Activated naive CD4-positive, alpha-beta T cell treated with anti-CD3 and anti-CD28 coated beads, Interleukin-2, amount 10 ng/mL, durations not matched to agents 7 days and 5 days (primary cell): ENCODE results near the gene SUSD1.

ENCODE experiments used
- CTCF ChIA-PET: fragments of 350-600 bp; sonication (Branson Sonifier 250); formaldehyde crosslinking; loops from one replicate; lab custom pipeline; 2021; ENCODE audit warnings: antibody characterized with exemption; lab: Charles Lee
- DNase-seq: peaks from one replicate; pipeline ENCODE4 v3.0.0-alpha.2; 2020
- H3K27ac Mint-ChIP-seq: one replicate; pipeline ENCODE4 v1.8.0; 2021; ENCODE audit warnings: mild to moderate bottlenecking, moderate library complexity, mixed read lengths
- H3K27me3 Mint-ChIP-seq: one replicate; pipeline ENCODE4 v1.8.0; 2021; ENCODE audit warnings: mild to moderate bottlenecking, mixed read lengths
- H3K36me3 Mint-ChIP-seq: one replicate; pipeline ENCODE4 v1.8.0; 2021; ENCODE audit warnings: mixed read lengths
- H3K4me1 Mint-ChIP-seq: one replicate; pipeline ENCODE4 v1.8.0; 2021; ENCODE audit warnings: mixed read lengths
- H3K4me3 Mint-ChIP-seq: one replicate; pipeline ENCODE4 v1.8.0; 2021; ENCODE audit warnings: mild to moderate bottlenecking, moderate library complexity, mixed read lengths
- H3K9me3 Mint-ChIP-seq: one replicate; pipeline ENCODE4 v1.8.0; 2021; ENCODE audit warnings: mixed read lengths

SUSD1 gene

DNA sequence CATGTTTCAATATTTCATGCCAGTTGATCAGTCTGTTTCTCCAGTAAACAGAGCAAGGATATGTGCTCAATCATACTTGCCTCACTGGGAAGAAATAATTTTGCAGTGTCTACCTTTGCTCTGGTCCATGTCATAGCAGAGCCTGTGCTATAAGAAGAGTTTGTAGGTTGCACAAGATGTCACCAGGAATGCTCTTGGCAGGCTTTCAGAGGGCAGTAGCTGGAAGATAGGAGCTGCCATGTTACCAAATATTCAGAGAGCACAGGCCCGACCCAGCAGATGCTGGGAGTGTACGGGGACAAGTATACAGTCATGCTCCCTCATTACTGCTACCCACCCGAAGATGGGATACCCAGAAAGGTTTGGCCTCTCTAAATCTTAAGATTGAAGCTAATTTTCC lies 175.8 kb downstream of the SUSD1 start:
- no peak for DNase-seq
- CTCF ChIA-PET = interaction anchor here (0.6 kb wide), 1 partner anchor 48 kb away, joined by 3 read pairs; no protein-coding TSS in a partner anchor
- Mint-ChIP-seq H3K27ac (no peak overlapping the region), H3K36me3 (peaks cover 9% of the 10 kb centered on the region), H3K9me3 (peaks cover 7% of the 10 kb centered on the region), H3K27me3 (peaks cover 10% of the 10 kb centered on the region), H3K4me3 (no peak overlapping the region), H3K4me1 (peaks cover 41% of the 10 kb centered on the region)

DNA sequence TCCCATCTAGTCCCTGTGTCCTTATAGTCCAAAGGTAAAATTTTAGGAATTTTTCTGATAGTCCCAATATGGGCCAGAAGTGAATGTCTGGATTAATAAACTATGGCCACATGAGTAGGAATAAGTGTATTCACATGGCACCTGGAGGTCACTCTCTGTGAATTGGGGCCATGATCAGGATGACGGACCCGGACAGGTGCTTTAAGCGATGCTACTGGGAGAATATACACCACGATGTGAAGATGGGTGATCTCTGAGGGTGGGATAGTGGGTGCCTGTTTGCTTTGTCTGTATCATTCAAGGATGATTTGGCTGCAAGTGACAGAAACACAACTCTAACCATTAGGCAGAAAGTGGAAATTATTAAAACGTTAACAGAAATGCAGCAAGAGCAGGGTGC lies 177.3 kb downstream of the SUSD1 start:
- Mint-ChIP-seq H3K9me3 (peaks cover 10% of the 10 kb centered on the region), H3K4me1 (peaks cover 41% of the 10 kb centered on the region), H3K27ac (no peak overlapping the region), H3K36me3 (peaks cover 9% of the 10 kb centered on the region), H3K27me3 (peaks cover 10% of the 10 kb centered on the region), H3K4me3 (no peak overlapping the region)
- no peak for DNase-seq
- CTCF ChIA-PET = no interaction called here

DNA sequence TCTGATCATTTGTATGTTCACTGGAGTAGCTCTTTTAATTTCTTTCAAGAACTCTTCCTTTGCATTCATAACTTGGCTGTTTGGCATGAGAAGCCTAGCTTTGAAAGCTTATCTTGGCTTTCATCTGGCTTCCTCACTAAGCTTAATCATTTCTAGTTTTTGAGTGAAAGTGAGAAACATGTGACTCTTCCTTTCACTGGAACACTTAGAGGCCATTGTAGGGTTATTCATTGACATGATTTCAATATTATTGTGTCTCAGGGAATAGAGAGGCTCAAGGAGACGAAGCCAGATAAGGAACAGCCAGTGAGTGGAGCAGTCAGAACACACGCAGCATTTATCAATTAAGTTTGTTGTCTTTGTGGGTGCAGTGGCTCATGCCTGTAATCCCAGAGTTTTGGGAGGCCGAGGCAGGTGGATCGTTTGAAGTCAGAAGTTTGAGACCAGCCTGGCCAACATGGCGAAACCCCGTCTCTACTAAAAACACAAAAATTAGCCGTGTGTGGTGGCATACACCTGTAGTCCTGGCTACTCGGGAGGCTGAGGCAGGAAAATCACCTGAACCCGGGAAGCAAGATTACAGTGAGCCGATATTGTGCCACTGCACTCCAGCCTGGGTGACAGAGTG lies 180.2 kb downstream of the SUSD1 start:
- Mint-ChIP-seq H3K27me3 (peaks cover 12% of the 10 kb centered on the region), H3K4me1 (peaks cover 25% of the 10 kb centered on the region), H3K9me3 (peaks cover 14% of the 10 kb centered on the region), H3K27ac (peak overlapping the region; percentile 20), H3K36me3 (peaks cover 7% of the 10 kb centered on the region), H3K4me3 (no peak overlapping the region)
- DNase-seq = no peak
- CTCF ChIA-PET = interaction anchor here (0.8 kb wide), 1 partner anchor 696 kb away, joined by 3 read pairs; no protein-coding TSS in a partner anchor

DNA sequence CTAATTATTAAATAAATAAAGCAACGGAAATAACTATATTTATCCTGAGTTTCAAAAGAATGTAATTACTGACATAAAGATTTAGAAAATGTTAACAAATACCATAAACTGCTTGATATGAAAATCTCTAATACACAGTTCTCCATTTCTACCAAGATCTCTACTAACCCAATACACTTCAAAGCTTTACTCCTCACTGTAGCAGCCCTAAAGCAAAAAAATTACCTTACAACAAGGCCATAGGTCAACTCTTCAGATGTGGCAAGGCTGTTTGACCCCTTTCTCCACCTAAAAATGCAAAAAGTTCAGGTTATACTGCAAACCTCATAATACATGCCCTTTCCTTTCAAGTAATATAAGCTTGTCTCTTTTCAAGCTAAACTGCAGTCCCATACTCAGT lies 181.8 kb downstream of the SUSD1 start:
- CTCF ChIA-PET = no interaction called here
- H3K27ac Mint-ChIP-seq = no peak overlapping the region
- no peak for DNase-seq
- H3K9me3 Mint-ChIP-seq = peaks cover 14% of the 10 kb centered on the region
- H3K4me3 Mint-ChIP-seq = no peak overlapping the region
- H3K36me3 Mint-ChIP-seq = peaks cover 7% of the 10 kb centered on the region
- peaks cover 13% of the 10 kb centered on the region for H3K27me3 Mint-ChIP-seq
- peaks cover 25% of the 10 kb centered on the region for H3K4me1 Mint-ChIP-seq

DNA sequence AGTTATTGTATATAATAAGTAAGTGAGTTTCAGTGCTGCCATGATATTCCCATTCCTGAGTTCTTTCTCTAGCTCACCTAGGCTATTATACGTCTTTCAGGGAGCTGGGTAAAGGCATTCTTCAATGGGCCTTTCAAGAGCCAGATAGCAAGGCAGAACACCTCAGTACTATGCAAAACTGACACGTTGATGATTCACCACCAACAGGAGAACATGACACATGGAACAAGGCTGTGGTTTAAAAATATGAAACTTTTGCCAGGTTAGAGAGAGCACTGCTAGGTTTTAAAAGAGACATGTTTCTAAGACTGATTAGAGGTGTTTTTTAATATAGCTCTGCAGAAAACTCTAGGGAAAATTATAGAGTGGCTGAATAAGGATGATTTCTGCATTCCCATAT lies 182.6 kb downstream of the SUSD1 start:
- DNase-seq = peak; percentile 25
- H3K4me1 Mint-ChIP-seq = peaks cover 25% of the 10 kb centered on the region
- H3K27ac Mint-ChIP-seq = peak overlapping the region; percentile 64
- no peak overlapping the region for H3K4me3 Mint-ChIP-seq
- H3K9me3 Mint-ChIP-seq = peaks cover 14% of the 10 kb centered on the region
- H3K36me3 Mint-ChIP-seq = peaks cover 7% of the 10 kb centered on the region
- H3K27me3 Mint-ChIP-seq = peaks cover 16% of the 10 kb centered on the region
- CTCF ChIA-PET = no interaction called here

DNA sequence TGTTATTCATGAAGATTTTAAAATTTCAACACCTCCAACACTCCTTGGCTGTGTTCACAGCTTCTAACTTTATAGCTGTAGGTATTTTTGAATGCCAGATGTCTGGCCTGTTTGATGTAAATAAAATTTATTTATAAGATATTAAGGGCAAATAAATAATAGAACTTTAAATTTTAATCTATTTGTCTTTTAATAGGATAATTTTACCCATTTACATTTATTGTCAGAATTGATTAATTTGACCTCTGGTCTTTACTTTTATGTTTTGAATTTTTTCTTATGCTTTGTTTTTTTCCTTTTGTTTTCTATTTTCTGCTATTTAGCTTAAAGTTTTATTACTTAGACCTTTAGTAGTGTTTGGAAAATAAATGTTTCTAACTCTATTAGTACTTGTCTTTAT lies 183.9 kb downstream of the SUSD1 start:
- no peak overlapping the region for H3K4me3 Mint-ChIP-seq
- peaks cover 7% of the 10 kb centered on the region for H3K36me3 Mint-ChIP-seq
- peaks cover 19% of the 10 kb centered on the region for H3K27me3 Mint-ChIP-seq
- peaks cover 26% of the 10 kb centered on the region for H3K4me1 Mint-ChIP-seq
- H3K9me3 Mint-ChIP-seq = peaks cover 14% of the 10 kb centered on the region
- no peak for DNase-seq
- CTCF ChIA-PET = interaction anchor here (1.2 kb wide), 1 partner anchor 17 kb away, joined by 3 read pairs; no protein-coding TSS in a partner anchor
- no peak overlapping the region for H3K27ac Mint-ChIP-seq
